Superior temporal gyrus (tissue), 1 donor: ENCODE measurements around the gene COL6A1.
"Not testable (repeated sequence)": the region's sequence is repeated elsewhere in the genome, so short reads cannot be mapped to it uniquely, and the experiment has no call there.

Experiments used
- DNase-seq: peaks from one replicate; pipeline ENCODE4 v3.0.0-alpha.2; 2016; ENCODE audit errors: extremely low spot score

Gene COL6A1

DNA sequence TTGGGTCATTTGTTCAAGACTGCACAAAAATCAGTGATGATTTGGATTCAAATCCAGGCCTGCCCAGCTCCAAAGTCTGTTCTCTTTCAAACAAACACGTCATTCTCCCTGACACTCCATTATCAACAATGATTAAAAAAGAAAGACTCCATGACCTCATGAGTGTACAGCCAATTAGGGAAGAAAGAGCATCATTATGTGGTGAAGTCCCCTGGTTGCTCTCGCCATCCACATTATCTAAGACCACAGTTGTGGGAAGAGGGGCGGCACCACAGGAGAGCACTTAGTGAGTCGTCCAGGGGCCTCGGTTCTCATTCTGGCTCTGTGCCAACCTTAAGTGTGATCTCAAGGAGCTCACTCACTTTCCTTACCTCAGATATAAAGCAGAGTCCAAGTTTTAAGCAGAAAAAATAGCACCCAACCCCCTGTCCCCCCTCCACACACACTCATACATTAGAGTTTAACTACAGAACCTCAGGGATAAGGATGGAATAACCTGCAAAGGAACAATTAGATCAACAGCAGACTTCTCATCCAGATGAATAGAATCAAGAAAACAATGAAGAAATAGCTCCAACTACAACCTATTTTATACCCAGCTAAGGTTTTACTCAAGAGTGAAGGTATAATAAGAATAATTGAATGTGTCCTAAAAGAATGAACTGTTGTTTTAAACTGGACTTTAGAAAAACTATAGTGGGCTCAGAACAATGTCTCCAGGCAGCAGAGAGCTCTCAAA, 47.8 kb downstream of the COL6A1 start:
- DNase-seq: no peak

DNA sequence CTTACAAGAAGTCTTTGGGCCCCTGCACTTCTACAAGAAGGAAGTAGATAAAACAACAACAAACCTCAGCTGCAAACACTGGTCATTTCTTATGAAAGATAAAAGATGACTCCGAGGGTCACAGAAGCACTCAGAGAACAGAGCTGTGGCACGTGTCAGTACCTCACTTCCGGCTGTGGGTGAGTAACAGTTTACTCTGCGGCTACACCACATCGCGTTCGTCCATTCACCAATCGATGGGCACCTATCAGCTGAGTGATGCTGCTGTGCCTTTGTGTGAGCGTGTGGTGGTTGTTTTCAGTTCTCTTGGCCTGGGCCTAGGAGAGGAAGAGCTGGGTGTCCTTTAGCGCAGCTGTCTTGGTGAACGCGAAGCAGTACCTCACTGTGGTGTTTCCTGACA, 49.9 kb downstream of the COL6A1 start:
- DNase-seq: no peak

DNA sequence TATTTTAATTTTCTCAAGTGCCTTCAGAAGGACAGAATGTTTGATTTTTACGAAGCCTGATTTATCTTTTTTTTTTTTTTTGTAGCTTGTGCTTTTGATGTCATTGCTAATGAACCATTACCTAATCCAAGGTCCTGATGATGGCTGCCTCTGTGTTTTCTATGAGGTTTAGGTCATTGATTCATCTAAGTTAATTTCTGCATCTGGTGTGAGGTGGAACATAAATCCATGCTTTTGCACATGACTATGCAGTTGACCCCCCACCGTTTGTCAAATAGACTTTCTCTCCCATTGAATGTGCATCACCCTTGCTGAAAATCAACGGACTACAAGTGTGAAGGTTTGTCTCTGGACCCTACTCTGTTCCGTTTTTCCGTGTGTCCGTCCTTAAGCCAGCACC, 50.5 kb downstream of the COL6A1 start:
- no peak for DNase-seq

DNA sequence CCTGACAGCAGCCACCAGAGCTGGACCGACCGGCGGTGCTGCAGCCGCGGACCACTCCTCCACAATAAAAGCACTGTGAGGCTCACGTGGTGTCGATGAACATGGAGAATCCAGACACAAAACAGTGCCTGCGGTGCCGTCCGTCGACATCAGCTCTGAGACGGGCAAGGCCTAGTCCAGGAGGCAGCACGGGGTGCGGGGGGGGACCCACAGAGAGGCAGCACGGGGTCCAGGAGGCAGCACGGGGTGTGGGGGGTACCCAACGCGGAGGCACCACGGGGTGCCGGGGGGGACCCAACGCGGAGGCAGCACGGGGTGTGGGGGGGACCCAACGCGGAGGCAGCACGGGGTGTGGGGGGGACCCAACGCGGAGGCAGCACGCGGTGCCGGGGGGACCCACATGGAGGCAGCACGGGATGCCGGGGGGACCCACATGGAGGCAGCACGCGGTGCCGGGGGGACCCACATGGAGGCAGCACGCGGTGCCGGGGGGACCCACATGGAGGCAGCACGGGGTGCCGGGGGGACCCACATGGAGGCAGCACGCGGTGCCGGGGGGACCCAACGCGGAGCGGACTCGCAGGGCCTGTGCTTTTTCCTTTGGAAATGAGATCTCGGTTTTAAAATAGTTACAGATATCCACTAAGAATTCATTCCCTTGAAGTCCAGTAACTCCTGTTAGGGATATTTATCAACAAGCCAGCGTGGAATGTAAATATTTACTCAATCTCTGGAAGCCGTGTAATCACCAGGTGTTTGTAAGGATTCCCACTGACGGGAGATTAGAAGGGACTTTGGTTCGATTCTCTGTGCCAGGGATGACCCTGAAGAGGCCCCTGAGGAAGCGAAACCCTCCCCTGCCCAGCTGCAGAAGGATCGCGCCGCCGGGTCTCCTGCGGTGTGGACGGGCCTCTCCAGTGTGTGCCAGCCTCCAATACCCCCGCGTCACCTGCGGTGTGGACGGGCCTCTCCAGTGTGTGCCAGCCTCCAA, 52.1 kb downstream of the COL6A1 start:
- no peak for DNase-seq

DNA sequence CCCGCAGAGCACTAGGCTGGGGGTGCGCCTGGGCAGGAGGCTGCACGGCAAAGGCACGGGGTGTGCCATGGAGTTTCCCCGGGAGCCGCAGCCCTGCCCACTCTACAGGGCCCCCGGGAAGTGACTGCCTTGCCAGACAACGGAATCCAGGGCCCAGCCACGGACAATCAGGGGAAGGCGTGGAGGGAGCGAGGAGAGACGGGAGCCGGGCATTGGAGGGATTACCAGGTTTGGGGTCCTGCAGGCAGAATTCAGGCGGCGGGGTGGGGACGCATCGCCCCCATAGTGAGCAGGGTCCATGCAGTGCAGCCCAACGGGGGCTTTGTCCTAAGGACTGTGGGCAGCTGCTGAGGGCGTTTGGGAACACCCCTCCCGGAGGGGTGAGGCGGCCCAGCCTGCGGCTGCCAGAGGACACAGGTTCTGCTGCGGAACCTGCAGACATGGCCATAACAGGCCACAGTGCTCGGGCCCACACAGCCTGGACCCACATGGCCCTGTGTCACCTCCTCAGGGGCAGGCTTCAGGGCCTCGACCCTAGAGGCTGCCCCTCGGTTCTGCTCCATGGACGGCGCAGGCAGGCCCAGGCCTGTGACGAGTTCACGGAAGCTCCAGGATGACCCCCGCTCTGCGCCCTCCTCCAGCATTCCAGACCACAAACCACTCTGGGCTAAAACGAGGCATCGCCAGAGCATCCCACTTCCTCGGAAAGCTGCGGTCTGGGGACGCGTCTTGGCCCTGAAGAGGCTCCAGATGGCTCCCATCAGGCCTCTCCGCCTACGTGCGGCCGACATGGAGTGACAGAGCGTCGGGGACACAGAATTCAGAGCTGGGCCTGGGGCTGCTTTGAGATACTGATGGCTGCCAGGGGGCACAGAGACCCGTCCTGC, 54.5 kb downstream of the COL6A1 start:
- no peak for DNase-seq

DNA sequence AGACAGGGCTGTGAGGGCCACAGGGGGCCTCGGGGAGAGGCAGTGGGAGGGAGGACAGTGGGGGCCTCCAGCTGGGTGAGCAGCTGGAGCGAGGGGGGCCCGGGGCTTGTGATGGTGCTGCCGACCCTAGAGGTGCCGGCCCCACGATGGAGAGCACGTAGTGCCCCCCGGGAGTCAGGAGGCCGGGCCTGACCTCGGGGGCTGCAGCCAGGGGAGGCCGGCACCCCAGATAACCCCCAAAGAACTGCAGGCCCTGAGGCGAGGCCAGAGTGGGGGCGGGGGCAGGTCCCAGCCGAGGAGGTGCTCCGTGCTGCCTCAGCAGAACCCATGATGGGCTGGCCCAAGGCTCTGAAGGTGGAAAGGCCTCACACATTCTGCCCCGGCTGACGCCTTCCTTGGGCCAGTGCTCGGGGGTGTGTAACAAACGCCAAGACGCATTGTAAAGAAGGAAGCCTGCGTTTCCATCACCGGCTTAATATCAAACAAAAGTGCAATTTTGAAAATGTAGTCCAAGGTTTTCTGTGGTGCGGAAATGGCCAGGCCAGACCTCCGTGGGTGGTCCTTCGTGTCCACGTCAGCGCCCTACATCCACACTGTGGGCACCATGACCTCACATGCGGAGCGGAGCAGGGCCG, 55.2 kb downstream of the COL6A1 start:
- no peak for DNase-seq

DNA sequence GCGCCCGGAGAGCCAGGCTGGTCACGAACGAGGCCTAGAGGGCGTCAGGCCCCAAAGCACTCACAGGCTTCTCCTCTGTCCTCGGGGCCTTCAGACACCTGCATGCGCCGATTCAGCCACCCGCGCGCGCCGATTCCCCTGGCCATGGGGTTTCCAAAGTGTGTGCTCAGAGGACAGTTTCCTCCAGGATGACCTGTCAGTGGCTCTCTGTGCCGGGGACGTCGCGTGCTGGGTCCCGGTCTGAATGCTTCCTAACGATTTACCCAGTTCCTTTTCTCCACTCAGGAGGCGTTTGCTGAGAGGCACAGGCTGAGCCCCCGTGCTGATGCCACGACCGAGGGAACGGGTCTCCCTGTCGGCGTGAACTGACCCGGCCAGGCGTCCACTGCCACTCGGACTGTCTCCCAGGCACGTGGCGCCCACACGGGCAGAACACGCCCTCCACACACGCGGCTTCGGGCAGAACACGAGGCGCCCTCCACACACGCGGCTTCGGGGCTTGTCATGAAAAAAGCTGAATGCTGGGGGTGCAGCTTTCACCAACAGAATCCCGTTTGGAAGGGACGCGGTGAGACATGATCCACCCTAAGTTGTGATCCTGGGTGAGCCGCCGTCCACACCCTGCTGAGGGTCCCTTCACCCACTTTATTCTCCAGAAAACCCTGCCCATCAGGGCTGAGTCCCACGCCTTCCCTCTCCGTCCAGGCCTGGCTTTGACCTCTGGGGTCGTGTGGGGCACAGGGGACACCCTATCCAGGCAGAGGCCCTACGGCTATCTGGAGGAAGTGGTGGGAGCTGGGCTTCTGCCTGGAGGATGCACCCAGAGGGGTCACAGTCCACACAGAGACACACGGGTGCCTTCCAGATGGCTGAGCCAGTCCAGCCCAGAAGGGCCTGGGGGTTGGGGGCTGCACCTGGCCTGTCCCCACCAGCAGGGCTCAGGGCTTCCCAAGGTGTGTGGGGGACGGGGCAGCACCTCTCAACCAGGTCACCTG, 56.1 kb downstream of the COL6A1 start:
- DNase-seq: no peak

DNA sequence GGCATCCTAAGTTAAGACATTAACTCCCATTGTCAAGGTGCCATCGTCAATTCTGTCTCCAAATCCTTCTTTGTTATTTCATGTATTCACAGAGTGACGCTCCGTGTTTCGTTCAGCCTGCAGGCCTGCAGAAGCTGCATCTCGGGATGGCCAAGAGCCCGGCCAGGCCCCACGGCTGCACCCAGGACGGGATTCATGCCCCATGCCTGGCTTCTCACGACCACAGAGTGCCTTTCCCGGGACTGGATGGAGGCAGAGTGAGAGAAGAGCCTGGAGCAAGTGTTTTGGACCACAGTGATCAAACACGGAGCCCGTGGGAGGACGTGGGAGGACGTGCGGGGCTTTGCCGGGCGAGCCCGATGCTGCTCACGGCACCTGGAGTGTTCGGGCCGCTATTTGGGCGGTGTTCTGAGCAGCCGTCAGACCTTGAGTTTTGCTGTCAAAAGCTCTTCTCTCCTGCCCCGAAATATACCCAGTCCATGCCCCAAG, 56.8 kb downstream of the COL6A1 start:
- no peak for DNase-seq

DNA sequence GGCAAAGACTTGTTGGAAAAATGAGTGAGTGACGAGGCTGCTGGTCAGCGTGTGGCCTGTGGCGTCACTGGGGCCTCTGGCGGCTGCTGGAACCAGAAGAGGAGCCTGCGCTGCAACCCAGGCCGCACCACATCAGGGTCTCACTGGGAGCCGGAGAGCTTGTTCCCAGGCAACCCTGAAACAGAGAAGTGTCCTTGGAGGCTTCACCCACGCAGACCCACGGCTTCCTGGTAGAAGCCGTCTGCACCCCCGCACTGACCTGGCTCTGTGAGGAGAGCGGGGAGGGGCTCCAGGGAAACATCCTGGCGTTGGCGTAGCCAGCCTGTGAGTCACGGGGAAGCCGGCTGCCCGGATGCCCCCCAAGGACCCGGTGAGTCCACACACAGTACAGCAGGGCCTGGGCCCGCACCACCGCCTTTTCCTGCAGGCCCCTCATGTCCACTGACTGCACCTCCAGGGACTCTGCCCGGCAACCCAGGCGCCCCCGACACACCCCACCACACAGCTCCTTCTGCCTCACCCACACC, 57.4 kb downstream of the COL6A1 start:
- no peak for DNase-seq

DNA sequence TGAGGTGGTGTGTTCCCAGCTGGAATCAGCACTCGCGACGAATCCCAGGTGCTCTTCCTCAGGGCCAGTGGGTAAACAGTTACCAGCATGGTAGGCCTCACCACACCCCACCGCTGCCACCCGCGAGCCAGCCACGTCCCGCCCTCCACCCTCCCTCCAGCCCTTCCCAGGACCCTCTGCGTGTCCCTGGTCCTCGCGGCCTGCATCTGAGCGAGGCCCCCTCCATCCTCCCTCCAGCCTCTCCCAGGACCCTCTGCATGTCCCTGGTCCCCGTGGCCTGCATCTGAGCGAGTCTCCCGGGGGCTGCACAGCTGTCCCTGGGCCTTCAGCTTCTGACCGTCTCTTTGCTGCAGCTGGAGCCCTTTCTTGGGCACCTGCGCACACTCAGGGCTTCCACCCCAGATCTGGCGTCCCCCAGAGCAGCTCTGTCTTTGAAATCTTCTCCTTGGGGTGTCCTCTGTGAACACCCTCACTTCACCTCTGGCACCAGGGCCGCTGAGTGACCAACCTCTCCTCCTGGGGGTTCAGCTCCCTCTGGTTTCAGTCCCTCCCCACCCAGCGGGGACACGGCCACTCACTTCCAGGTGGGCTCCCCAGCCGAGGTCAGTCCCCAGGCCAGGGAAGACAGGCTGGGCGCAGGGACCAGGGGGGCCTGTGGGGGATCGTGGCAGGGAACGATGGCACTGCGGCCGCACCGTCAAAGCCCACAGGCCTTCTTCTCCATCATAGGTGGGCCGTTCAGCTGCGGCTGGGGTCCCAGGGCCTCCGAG, 58.5 kb downstream of the COL6A1 start:
- DNase-seq: no peak

DNA sequence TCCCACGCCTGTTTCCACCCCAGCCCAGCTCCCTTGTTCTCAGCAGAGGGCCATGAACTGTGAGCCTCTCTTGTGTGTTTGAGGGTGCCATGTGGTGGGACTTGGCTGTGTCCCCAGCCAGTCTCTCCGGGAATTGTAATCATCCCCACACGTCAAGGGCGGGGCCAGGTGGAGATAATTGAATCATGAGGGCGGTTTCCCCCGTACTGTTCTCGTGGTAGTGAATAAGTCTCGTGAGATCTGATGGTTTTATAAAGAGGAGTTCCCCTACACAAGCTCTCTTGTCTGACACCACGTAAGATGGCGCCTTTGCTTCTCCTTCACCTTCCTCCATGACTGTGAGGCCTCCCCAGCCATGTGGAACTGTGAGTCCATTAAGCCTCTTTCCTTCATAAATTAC, 59.1 kb downstream of the COL6A1 start:
- DNase-seq: no peak

DNA sequence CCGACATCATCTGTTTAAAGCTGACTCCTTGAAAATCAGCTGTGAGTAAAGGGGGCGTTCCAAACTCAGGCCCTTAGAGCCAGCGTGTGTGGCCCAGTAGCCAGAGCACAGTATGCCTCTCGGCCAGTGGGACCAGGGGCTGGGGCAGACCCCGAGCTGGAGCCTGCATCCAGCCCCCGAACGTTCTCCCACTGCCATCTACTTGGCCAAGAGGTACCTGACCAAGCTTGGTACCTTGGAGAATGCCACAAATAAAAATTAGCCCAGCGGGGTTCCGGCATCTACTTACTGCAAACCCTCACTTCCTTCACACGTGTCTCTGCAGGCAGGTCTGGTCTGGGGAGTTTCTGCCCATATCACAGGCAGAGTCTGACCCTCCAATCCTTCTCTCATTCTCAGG, 59.6 kb downstream of the COL6A1 start:
- no peak for DNase-seq

DNA sequence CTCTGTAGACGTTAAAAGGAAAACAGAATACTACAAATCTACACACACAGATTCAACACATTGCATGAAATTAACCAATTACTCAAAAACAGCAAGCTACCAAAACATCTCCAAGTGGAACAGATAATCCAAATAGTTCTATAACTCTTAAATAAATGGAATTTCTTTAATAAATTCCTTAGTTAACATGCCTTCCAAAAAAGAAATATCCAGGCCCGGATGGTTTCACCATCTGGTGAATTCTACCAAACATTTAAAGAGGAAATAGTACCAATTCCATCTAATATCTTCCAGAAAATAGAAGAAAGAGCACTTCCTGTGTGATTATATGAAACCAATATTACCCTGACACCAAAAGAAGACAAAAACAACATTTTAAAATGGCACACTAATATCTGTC, 63.6 kb downstream of the COL6A1 start:
- DNase-seq: no peak

DNA sequence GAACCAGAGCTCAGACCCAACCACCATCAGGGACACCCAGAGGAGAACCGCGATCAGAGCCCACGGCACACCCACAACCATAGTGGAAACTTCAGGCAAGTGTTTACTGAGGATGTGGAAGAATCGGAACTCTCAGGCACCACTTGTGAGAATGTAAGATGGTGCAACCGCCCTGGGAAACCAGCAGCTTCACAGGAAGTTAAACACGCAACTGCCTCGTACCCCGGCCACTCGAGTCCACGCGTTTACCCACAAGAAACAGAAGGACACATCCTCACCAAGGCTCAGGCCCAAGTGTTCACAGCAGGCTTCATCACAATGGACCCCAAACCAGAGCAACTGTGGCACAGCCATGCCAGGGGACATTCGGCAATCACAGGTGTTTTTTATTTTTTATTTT, 64.9 kb downstream of the COL6A1 start:
- DNase-seq: no peak

DNA sequence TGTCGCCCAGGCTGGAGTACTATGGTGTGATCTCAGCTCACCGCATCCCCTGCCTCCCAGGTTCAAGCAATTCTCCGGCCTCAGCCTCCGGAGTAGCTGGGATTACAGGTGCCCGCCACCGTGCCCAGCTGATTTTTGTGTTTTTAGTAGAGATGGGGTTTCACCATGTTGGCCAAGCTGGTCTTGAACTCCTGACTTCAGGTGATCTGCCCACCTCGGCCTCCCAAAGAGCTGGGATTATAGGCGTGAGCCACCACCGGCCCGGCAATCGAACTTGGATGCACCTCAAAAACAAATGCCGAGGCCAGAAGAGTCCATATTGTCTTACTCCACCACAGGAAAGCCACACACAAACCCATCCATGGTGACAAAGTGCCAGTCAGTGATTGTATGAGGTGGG, 65.3 kb downstream of the COL6A1 start:
- DNase-seq: not testable (repeated sequence)

DNA sequence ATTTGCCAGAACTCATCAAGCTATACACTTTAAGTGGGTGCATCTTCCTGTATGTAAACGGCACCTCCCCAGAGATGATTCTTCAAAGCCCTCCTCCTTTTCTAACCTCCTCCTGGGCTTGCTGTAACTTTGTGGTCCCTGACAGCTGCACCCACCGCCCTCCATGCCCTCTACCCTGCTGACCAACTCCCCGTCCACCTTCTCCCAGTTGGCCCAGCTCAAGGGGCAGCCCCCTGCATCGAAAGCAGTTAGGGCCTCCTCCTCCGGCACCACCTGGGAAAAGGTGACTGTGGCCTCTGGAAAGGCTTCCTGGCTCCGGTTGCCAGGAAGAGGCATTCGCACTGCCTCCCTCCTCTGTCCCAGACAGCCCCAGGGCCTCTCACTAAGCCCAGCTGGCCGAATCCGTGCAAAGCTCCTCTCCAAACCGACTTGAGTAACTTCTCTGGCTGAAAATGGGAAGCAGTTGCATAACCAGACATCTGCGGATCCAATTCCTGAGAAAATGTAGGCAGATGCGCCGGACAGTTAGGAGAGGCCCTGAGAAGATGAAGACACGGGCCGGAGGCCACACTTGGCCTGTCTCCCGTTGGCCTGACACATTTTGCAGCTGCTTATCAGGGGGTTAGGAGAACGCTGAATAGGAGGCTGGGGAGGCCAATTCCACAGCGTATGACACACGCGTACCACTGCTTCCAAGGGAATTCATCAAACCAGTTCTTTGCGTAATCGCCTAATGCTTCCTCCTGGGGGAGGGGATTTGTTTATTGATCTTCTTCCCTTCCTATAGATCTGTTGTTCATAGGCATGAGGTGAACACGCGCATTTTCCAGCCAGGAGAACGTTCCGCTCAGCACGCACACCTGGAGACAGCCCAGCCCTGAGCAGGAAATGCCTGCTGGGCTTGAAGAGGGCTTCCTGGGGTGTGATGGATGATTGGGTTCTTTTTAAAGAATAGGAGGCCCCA, 67.6 kb downstream of the COL6A1 start:
- peak; percentile 42 for DNase-seq

DNA sequence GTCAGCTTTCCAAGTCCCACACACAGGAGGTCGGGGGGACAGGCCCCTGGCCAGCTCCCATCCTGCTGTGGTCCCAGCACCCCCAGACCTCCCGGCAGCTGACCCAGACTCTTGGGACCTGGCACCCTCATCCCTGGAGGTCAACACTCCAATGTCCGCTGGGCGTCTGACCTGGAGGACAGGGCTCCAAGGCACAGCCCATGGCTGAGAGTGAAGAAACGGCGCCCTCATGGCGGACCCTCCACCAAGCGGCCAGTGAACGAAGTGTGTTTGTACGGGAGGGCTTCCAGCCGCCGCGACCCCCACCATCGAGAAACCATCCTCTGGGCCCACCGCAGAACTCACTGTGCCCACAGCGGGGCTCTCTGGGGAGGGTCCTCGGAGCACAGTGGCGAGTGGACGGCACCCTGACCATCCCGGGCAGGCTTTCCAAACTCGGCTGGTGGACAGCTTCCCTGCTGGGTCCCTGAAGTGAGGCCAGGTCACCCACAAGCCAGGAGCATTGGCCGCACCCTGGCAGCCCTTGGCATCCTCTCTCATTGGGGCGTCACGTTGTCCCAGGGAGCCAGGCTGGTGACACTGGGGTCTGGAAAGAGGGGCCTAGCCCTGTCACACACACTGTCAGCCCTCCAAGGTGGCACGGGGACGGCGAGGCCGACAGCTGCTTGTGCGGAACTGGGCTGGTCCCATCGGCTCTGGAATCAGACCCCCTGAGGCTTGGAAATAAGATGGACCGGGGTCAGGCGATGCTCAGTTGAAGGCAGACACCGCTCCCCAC, 68.5 kb downstream of the COL6A1 start:
- no peak for DNase-seq
